Measurements from ENCODE around the gene SSPN. TPM values are rescaled to one million over a fixed set of nuclear protein-coding genes. Genes with fewer than 3 reads are reported as not detected.
"Not testable (repeated sequence)": the region's sequence is repeated elsewhere in the genome, so short reads cannot be mapped to it uniquely, and the experiment has no call there.

SSPN gene
- total RNA-seq, 8 experiments from 2014 or later, result 0.54 to 17.3 (median 1.9) TPM

- H3K27ac ChIP-seq, result no peak overlapping the region
- H3K4me3 ChIP-seq, result no peak overlapping the region
- no peaks in the 10 kb centered on the region for H3K4me1 ChIP-seq (replicated peaks in 1 of 2)
- in situ Hi-C loops (cut with MboI; ENCODE audit: low pct_unique_long_range_greater_than_20kb in 2 of 9, low sequenced_read_pairs in 9 of 9, unreplicated experiment in 9 of 9), result no loop called here
- no peak for ATAC-seq (replicated peaks in 6 of 8)
- WGBS, 10 experiments, result 50 to 100% (median 92%) methylated on average over 1 to 6 of the region's 6 CpGs; no CpG with 5 or more reads in 2 of the 10 experiments
These were observed 24.4 kb downstream of the SSPN start for GRCh38 chr12:26219736-26220135.

- 50 to 100% (median 91%) methylated on average over 1 to 5 of the region's 5 CpGs; no CpG with 5 or more reads in 2 of the 10 experiments for WGBS, 10 experiments
- H3K4me3 ChIP-seq, result no peak overlapping the region
- H3K4me1 ChIP-seq (replicated peaks in 1 of 2), result peaks cover 7 to 9% of the 10 kb centered on the region in 2 donors
- no peak for ATAC-seq (replicated peaks in 6 of 8)
- H3K27ac ChIP-seq, result no peak overlapping the region
- in situ Hi-C loops (cut with MboI; ENCODE audit: low pct_unique_long_range_greater_than_20kb in 2 of 9, low sequenced_read_pairs in 9 of 9, unreplicated experiment in 9 of 9), result no loop called here
These were observed 29.3 kb downstream of the SSPN start for GRCh38 chr12:26224657-26225056.

GRCh38 chr12:26226122-26226521 is 30.7 kb downstream of the SSPN start:
- peak in 5 of 8 experiments; percentile 21 to 52 (median 46) for ATAC-seq (replicated peaks in 6 of 8)
- 20 to 100% (median 47%) methylated on average over 1 to 10 of the region's 10 CpGs; no CpG with 5 or more reads in 1 of the 10 experiments for WGBS, 10 experiments
- H3K4me3 ChIP-seq, result peak overlapping the region; percentile 20 to 34 (median 30)
- H3K27ac ChIP-seq, result no peak overlapping the region
- H3K4me1 ChIP-seq (replicated peaks in 1 of 2), result peaks cover 7 to 9% of the 10 kb centered on the region in 2 donors
- in situ Hi-C loops (cut with MboI; ENCODE audit: low pct_unique_long_range_greater_than_20kb in 2 of 9, low sequenced_read_pairs in 9 of 9, unreplicated experiment in 9 of 9), result no loop called here

- Histone ChIP-seq H3K4me3 (peak overlapping the region; percentile 20 to 34 (median 30)), H3K27ac (peak overlapping the region in 1 of 2 donors; percentile 10), H3K4me1 (replicated peaks in 1 of 2) (peaks cover 7 to 9% of the 10 kb centered on the region in 2 donors)
- in situ Hi-C loops (cut with MboI; ENCODE audit: low pct_unique_long_range_greater_than_20kb in 2 of 9, low sequenced_read_pairs in 9 of 9, unreplicated experiment in 9 of 9), result no loop called here
- ATAC-seq (replicated peaks in 6 of 8), result peak in 7 of 8 experiments; percentile 83 to 95 (median 92)
- 0 to 37% (median 9%) methylated on average over 1 to 18 of the region's 44 CpGs; no CpG with 5 or more reads in 1 of the 10 experiments for WGBS, 10 experiments
These were observed 31.4 kb downstream of the SSPN start for GRCh38 chr12:26226629-26227360.

GRCh38 chr12:26227361-26227745 is 32.0 kb downstream of the SSPN start:
- in situ Hi-C loops (cut with MboI; ENCODE audit: low pct_unique_long_range_greater_than_20kb in 2 of 9, low sequenced_read_pairs in 9 of 9, unreplicated experiment in 9 of 9), result no loop called here
- peak overlapping the region; percentile 20 to 34 (median 30) for H3K4me3 ChIP-seq
- H3K4me1 ChIP-seq (replicated peaks in 1 of 2), result peaks cover 7 to 9% of the 10 kb centered on the region in 2 donors
- WGBS, 10 experiments, result 45 to 100% (median 67%) methylated on average over 1 to 6 of the region's 6 CpGs; no CpG with 5 or more reads in 1 of the 10 experiments
- H3K27ac ChIP-seq, result no peak overlapping the region
- no peak for ATAC-seq (replicated peaks in 6 of 8)

GRCh38 chr12:26229910-26230309 is 34.5 kb downstream of the SSPN start:
- 67 to 100% (median 86%) methylated on average over 1 to 4 of the region's 4 CpGs; no CpG with 5 or more reads in 1 of the 10 experiments for WGBS, 10 experiments
- no peak overlapping the region for H3K4me3 ChIP-seq
- no peak for ATAC-seq (replicated peaks in 6 of 8)
- H3K27ac ChIP-seq, result no peak overlapping the region
- peaks cover 7 to 9% of the 10 kb centered on the region in 2 donors for H3K4me1 ChIP-seq (replicated peaks in 1 of 2)
- in situ Hi-C loops (cut with MboI; ENCODE audit: low pct_unique_long_range_greater_than_20kb in 2 of 9, low sequenced_read_pairs in 9 of 9, unreplicated experiment in 9 of 9), result no loop called here

- WGBS, 10 experiments, result 0 to 100% (median 40%) methylated on average over 1 to 4 of the region's 4 CpGs; no CpG with 5 or more reads in 1 of the 10 experiments
- in situ Hi-C loops (cut with MboI; ENCODE audit: low pct_unique_long_range_greater_than_20kb in 2 of 9, low sequenced_read_pairs in 9 of 9, unreplicated experiment in 9 of 9), result no loop called here
These were observed 36.1 kb downstream of the SSPN start for GRCh38 chr12:26231470-26231869.

GRCh38 chr12:26231921-26232320 is 36.5 kb downstream of the SSPN start:
- Histone ChIP-seq H3K4me3 (no peak overlapping the region), H3K4me1 (replicated peaks in 1 of 2) (peaks cover 0 to 6% of the 10 kb centered on the region in 2 donors), H3K27ac (no peak overlapping the region)
- in situ Hi-C loops (cut with MboI; ENCODE audit: low pct_unique_long_range_greater_than_20kb in 2 of 9, low sequenced_read_pairs in 9 of 9, unreplicated experiment in 9 of 9), result no loop called here
- ATAC-seq (replicated peaks in 6 of 8), result no peak
- WGBS, 10 experiments, result 54 to 100% (median 80%) methylated on average over 1 to 3 of the region's 3 CpGs; no CpG with 5 or more reads in 1 of the 10 experiments

More at GRCh38 chr12:26231470-26231869, 36.1 kb downstream of the SSPN start:
- ATAC-seq (replicated peaks in 6 of 8), result peak in 2 of 8 experiments; percentile 28 to 71
- Histone ChIP-seq H3K4me1 (replicated peaks in 1 of 2) (peaks cover 0 to 6% of the 10 kb centered on the region in 2 donors), H3K4me3 (no peak overlapping the region), H3K27ac (no peak overlapping the region)

- in situ Hi-C loops (cut with MboI; ENCODE audit: low pct_unique_long_range_greater_than_20kb in 2 of 9, low sequenced_read_pairs in 9 of 9, unreplicated experiment in 9 of 9), result no loop called here
- Histone ChIP-seq H3K27ac (no peak overlapping the region), H3K4me1 (replicated peaks in 1 of 2) (no peaks in the 10 kb centered on the region), H3K4me3 (no peak overlapping the region)
- ATAC-seq (replicated peaks in 6 of 8), result peak in 1 of 8 experiments; percentile 39
- WGBS, 10 experiments, result 25 to 100% (median 81%) methylated on average over 1 to 9 of the region's 9 CpGs; no CpG with 5 or more reads in 1 of the 10 experiments
These were observed 38.3 kb downstream of the SSPN start for GRCh38 chr12:26233631-26234030.

GRCh38 chr12:26235465-26235864 is 40.1 kb downstream of the SSPN start:
- WGBS, 10 experiments, result no CpG with 5 or more reads among the region's 2 CpGs

GRCh38 chr12:26238341-26239121 is 43.2 kb downstream of the SSPN start:
- no peak overlapping the region for H3K27ac ChIP-seq

More at GRCh38 chr12:26235465-26235864, 40.1 kb downstream of the SSPN start:
- in situ Hi-C loops (cut with MboI; ENCODE audit: low pct_unique_long_range_greater_than_20kb in 2 of 9, low sequenced_read_pairs in 9 of 9, unreplicated experiment in 9 of 9); H3K4me3 ChIP-seq; H3K27ac ChIP-seq; H3K4me1 ChIP-seq (replicated peaks in 1 of 2); ATAC-seq (replicated peaks in 6 of 8): not testable (repeated sequence)

GRCh38 chr12:26239122-26239851 is 43.9 kb downstream of the SSPN start:
- WGBS, 10 experiments, result 17 to 100% (median 69%) methylated on average over 1 to 4 of the region's 5 CpGs; no CpG with 5 or more reads in 1 of the 10 experiments
- H3K27ac ChIP-seq, result no peak overlapping the region
- peaks cover 0 to 4% of the 10 kb centered on the region in 2 donors for H3K4me1 ChIP-seq (replicated peaks in 1 of 2)
- H3K4me3 ChIP-seq, result no peak overlapping the region
- peak in 2 of 8 experiments; percentile 44 to 61 for ATAC-seq (replicated peaks in 6 of 8)
- in situ Hi-C loops (cut with MboI; ENCODE audit: low pct_unique_long_range_greater_than_20kb in 2 of 9, low sequenced_read_pairs in 9 of 9, unreplicated experiment in 9 of 9), result no loop called here

More at GRCh38 chr12:26238341-26239121, 43.2 kb downstream of the SSPN start:
- peak in 2 of 8 experiments; percentile 22 to 35 for ATAC-seq (replicated peaks in 6 of 8)
- Histone ChIP-seq H3K4me1 (replicated peaks in 1 of 2) (peaks cover 0 to 4% of the 10 kb centered on the region in 2 donors), H3K4me3 (no peak overlapping the region)
- 0 to 100% (median 83%) methylated on average over 1 to 4 of the region's 4 CpGs; no CpG with 5 or more reads in 1 of the 10 experiments for WGBS, 10 experiments
- in situ Hi-C loops (cut with MboI; ENCODE audit: low pct_unique_long_range_greater_than_20kb in 2 of 9, low sequenced_read_pairs in 9 of 9, unreplicated experiment in 9 of 9), result no loop called here
